HepG2 (cell line): Measurements from ENCODE around the gene DOCK3. TPM values are rescaled to one million over a fixed set of nuclear protein-coding genes. Genes with fewer than 3 reads are reported as not detected.

Experiments
- ATAC-seq: fragments of 200-7000 bp; cut with Tn5 transposase; 3 replicates; pipeline ENCODE4 v1.9.1; 2020; ENCODE audit warnings: mild to moderate bottlenecking, moderate library complexity
- BruUV-seq: library from RNA; stranded (reverse); fragments of 400-500 nt; replicated peaks from 2 replicates; lab custom pipeline; 2021; lab: Mats Ljungman, UMichigan
- CTCF ChIA-PET: fragments of 300-600 bp; formaldehyde crosslinking; extraction: SDS; loops from one replicate; lab custom pipeline; 2021; ENCODE audit warnings: low total read pairs, inconsistent platforms, low intra/inter-chr PET ratio; lab: Yijun Ruan, JAX
- POLR2A ChIA-PET: fragments of 350-600 bp; sonication (Branson Sonifier 250); formaldehyde crosslinking; loops from one replicate; lab custom pipeline; 2020; ENCODE audit warnings: antibody characterized with exemption, inconsistent platforms; lab: Yijun Ruan, JAX
- DNase-seq: peaks from one replicate; pipeline ENCODE4 v3.0.0-alpha.2; 2015; ENCODE audit warnings: low spot score
- FAIRE-seq: peaks from 3 replicates; lab custom pipeline; 2011; peaks lifted over from hg19 to GRCh38; lab: Jason Lieb, UNC
- H2AFZ ChIP-seq: one replicate; pipeline ENCODE4 v1.6.1; 2011; ENCODE audit warnings: low read length, inconsistent platforms
- H3K27ac ChIP-seq: fragments of 300-600 bp; 3 replicates; pipeline ENCODE4 v1.8.0; 2011; ENCODE audit warnings: mixed run types, mild to moderate bottlenecking, mixed read lengths, low read length, inconsistent platforms; ENCODE audit not compliant: insufficient read depth; ENCODE audit errors: extremely low read length
- H3K27me3 ChIP-seq, 2 experiments: fragments of 200-600 bp in 1 of 2; 2 replicates in 1 of 2; 3 replicates in 1 of 2; pipeline versions ENCODE4 v1.6.0 to v1.8.0; 2011; ENCODE audit warnings: low read length in 2 of 2, mild to moderate bottlenecking in 2 of 2, moderate library complexity in 2 of 2, inconsistent platforms in 1 of 2; ENCODE audit not compliant: insufficient read depth in 2 of 2, control insufficient read depth in 1 of 2
- H3K36me3 ChIP-seq, 2 experiments: fragments of 200-600 bp in 1 of 2; replicated peaks in 1 of 2; 2 replicates in 1 of 2; 3 replicates in 1 of 2; pipeline versions ENCODE4 v1.5.1 to v1.8.0; 2011; ENCODE audit warnings: low read length in 2 of 2, inconsistent platforms in 1 of 2; ENCODE audit not compliant: insufficient read depth in 2 of 2, control insufficient read depth in 1 of 2
- H3K4me1 ChIP-seq: 2 replicates; pipeline ENCODE4 v1.5.1; 2012; ENCODE audit warnings: low read length, inconsistent platforms; ENCODE audit not compliant: insufficient read depth
- H3K4me2 ChIP-seq: 2 replicates; pipeline ENCODE4 v1.6.0; 2011; ENCODE audit warnings: low read depth, low read length, inconsistent platforms
- H3K4me3 ChIP-seq, 3 experiments: fragments of 200-600 bp in 1 of 3; sonication (generic), shearing (Covaris generic) in 1 of 3; replicated peaks in 1 of 3; 2 replicates each; pipeline ENCODE4 v1.5.1; 2011 to 2016; ENCODE audit warnings: low read length in 3 of 3, inconsistent platforms in 2 of 3, low read depth in 2 of 3, mild to moderate bottlenecking in 2 of 3, control low read depth in 1 of 3, mixed read lengths in 1 of 3; ENCODE audit not compliant: insufficient read depth in 1 of 3
- H3K79me2 ChIP-seq: one replicate; pipeline ENCODE4 v1.6.1; 2011; ENCODE audit warnings: low read length, inconsistent platforms; ENCODE audit not compliant: insufficient read depth
- H3K9ac ChIP-seq: 2 replicates; pipeline ENCODE4 v1.6.0; 2011; ENCODE audit warnings: mild to moderate bottlenecking, low read depth, low read length, inconsistent platforms; ENCODE audit not compliant: insufficient read depth
- H3K9me3 ChIP-seq: 2 replicates; pipeline ENCODE4 v1.5.1; 2012; ENCODE audit warnings: mild to moderate bottlenecking, low read length
- H4K20me1 ChIP-seq: 2 replicates; pipeline ENCODE4 v1.6.0; 2011; ENCODE audit warnings: inconsistent platforms, mild to moderate bottlenecking, low read length, moderate library complexity; ENCODE audit not compliant: insufficient read depth
- CENPT ChIP-seq: sonication (generic); formaldehyde crosslinking; IDR thresholded peaks from 2 replicates; pipeline ENCODE4 v1.8.0; 2022; ENCODE audit warnings: low read depth, mild to moderate bottlenecking, moderate library complexity, missing genetic modification reagents
- GABPA ChIP-seq, 2 experiments: IDR thresholded peaks; 2 replicates each; pipeline ENCODE4 v1.6.1; 2011 to 2016; ENCODE audit warnings: low read depth in 2 of 2, low read length in 1 of 2, missing biosample characterization in 1 of 2, missing genetic modification characterization in 1 of 2
- HMG20B ChIP-seq: conservative IDR thresholded peaks from 2 replicates; pipeline ENCODE4 v1.6.1; 2016; ENCODE audit warnings: missing genetic modification reagents, missing compliant biosample characterization
- SP2 ChIP-seq: sonication (generic); formaldehyde crosslinking; IDR thresholded peaks from 2 replicates; pipeline ENCODE4 v1.5.1; 2020; ENCODE audit warnings: mild to moderate bottlenecking, missing genetic modification reagents
- THAP11 ChIP-seq: IDR thresholded peaks from 2 replicates; pipeline ENCODE4 v1.6.1; 2016; ENCODE audit warnings: missing biosample characterization, missing genetic modification reagents
- TP53 ChIP-seq: sonication (generic); formaldehyde crosslinking; conservative IDR thresholded peaks from 2 replicates; pipeline ENCODE4 v1.4.0; 2020; ENCODE audit warnings: missing genetic modification reagents
- ZBTB38 ChIP-seq: sonication (generic); formaldehyde crosslinking; IDR thresholded peaks from 2 replicates; pipeline ENCODE4 v1.5.1; 2020; ENCODE audit warnings: mild to moderate bottlenecking, missing genetic modification reagents
- ZNF30 ChIP-seq: sonication (generic); formaldehyde crosslinking; IDR thresholded peaks from 2 replicates; pipeline ENCODE4 v1.5.0; 2020; ENCODE audit warnings: mild to moderate bottlenecking, missing genetic modification reagents
- ZNF430 ChIP-seq: sonication (generic); formaldehyde crosslinking; IDR thresholded peaks from 2 replicates; pipeline ENCODE4 v1.9.0; 2021; ENCODE audit warnings: mild to moderate bottlenecking, missing genetic modification reagents
- ZNF724P ChIP-seq: sonication (generic); formaldehyde crosslinking; IDR thresholded peaks from 2 replicates; pipeline ENCODE4 v1.8.0; 2022; ENCODE audit warnings: missing genetic modification reagents, borderline replicate concordance
- WGBS: methylation state at CpG from one replicate; pipeline ENCODE4 v1.1.6; 2017; ENCODE audit warnings: low lambda C conversion rate; 5-methylcytosine and 5-hydroxymethylcytosine counted together
- in situ Hi-C: cut with HindIII; loops from 2 replicates; pipeline ENCODE4 v1.10.0; 2017; ENCODE audit warnings: low pct_unique_long_range_greater_than_20kb; ENCODE audit not compliant: extremely low pct_ligation_motif_present
- intact Hi-C: fragments of 100-400 bp; cut with micrococcal nuclease; formaldehyde crosslinking; loops from one replicate; pipeline ENCODE4 v1.10.0; 2022; ENCODE audit not compliant: unreplicated experiment
- polyA plus RNA-seq, 8 experiments: library from polyadenylated mRNA; depleted of rRNA in 3 of 8; stranded (reverse) in 7 of 8; unstranded in 1 of 8; fragments of >200 nt; fragmentation: Illumina TruSeq in 4 of 8; extraction: Trizol in 4 of 8; gene quantifications; 2 replicates each; pipeline versions ENCODE4 v1.2.1 to v1.2.3, GENCODE V29; 2011 to 2016; ENCODE audit warnings: low read depth in 4 of 8, missing spikeins in 1 of 8, mixed read lengths in 1 of 8; ENCODE audit not compliant: insufficient read depth in 1 of 8
- total RNA-seq, 5 experiments: library from RNA; depleted of rRNA; stranded (reverse); fragments of >200 nt; fragmentation: Illumina TruSeq; extraction: Trizol; gene quantifications; 2 replicates each; pipeline ENCODE4 v1.2.3, GENCODE V29; 2016; ENCODE audit warnings: low read depth in 1 of 5
- TF ChIP-seq, protein P1 (sequence below): sonication (generic); formaldehyde crosslinking; IDR thresholded peaks from 2 replicates; pipeline ENCODE4 v1.8.1; 2023; ENCODE audit warnings: missing genetic modification reagents, mild to moderate bottlenecking, borderline replicate concordance
- TF ChIP-seq, protein P2 (sequence below): sonication (generic); formaldehyde crosslinking; IDR thresholded peaks from 2 replicates; pipeline ENCODE4 v1.4.0; 2020; ENCODE audit warnings: missing genetic modification reagents
- TF ChIP-seq, protein P3 (sequence below): sonication (generic); formaldehyde crosslinking; IDR thresholded peaks from 2 replicates; pipeline ENCODE4 v1.5.1; 2020; ENCODE audit warnings: mild to moderate bottlenecking, missing genetic modification reagents, moderate library complexity
- TF ChIP-seq, protein P4 (sequence below): IDR thresholded peaks from 2 replicates; pipeline ENCODE4 v1.6.1; 2016; ENCODE audit warnings: low read depth, missing genetic modification reagents, missing compliant biosample characterization

Gene DOCK3
- total and polyA plus RNA-seq, 2 of the 13 experiments (the other 11 are each of a cell fraction or from before 2014, with no cell fraction given), result not detected

DNA sequence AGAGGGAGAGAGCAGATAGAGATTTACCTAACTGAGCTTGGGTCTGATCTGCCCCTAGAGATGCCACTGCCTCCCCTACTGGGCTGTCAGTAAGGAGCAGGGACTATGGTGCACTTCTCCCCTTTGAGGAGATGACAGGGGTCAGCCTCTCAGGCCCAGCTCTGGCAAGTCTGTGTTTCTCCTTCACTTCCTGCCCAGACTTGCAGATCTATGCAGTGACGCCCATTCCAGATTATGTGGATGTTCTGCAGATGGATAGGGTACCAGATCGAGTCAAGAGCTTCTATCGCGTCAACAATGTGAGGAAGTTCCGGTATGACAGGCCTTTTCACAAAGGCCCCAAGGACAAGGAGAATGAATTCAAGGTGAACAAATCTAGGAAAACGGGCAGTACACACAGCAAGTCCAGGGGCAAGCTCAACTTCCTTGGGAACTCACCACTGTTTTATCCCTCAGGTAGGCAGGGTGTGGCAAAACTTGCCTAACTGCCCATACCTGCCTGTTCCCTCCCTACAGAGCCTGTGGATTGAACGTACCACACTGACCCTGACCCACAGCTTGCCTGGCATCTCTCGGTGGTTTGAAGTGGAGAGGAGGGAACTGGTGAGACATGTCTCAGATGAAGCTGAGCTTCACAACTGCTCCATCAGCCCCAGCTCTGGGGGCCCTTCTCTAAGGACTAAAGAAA, 681.3 kb downstream of the DOCK3 start (continued):
- TF ChIP-seq, protein P1, sequence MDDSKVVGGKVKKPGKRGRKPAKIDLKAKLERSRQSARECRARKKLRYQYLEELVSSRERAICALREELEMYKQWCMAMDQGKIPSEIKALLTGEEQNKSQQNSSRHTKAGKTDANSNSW (CRISPR knock-in tag), result no peak
- TF ChIP-seq, protein P2, sequence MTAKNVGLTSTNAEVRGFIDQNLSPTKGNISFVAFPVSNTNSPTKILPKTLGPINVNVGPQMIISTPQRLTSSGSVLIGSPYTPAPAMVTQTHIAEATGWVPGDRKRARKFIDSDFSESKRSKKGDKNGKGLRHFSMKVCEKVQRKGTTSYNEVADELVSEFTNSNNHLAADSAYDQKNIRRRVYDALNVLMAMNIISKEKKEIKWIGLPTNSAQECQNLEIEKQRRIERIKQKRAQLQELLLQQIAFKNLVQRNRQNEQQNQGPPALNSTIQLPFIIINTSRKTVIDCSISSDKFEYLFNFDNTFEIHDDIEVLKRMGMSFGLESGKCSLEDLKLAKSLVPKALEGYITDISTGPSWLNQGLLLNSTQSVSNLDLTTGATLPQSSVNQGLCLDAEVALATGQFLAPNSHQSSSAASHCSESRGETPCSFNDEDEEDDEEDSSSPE, result no peak

DNA sequence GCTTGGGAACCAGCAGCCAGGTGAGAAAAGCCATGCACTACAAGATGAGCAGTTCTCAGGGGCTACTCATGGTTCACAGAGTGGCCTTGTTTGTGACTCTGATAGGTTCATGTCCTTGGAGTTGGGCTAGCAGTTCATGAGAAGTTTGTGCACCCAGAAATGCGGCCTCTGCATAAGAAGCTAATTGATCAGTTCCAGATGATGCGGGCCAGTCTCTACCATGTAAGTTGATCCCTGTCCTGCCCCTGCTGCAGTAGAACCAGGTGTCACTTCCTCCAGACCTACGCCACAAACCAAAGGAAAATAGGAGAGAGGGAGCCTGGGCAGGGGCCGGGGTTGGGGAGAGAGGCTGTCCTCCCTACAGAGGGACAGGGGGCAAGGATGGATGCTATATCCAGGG, 683.1 kb downstream of the DOCK3 start:
- in situ Hi-C loops, result no loop called here
- ChIA-PET CTCF (no interaction called here), POLR2A (no interaction called here)
- no peak for FAIRE-seq
- Histone ChIP-seq H3K36me3 (no peaks in the 10 kb centered on the region), H3K4me1 (no peaks in the 10 kb centered on the region), H3K4me3 (no peak overlapping the region), H3K27me3 (peaks cover 2 to 25% of the 10 kb centered on the region in 2 experiments; a peak in 4 of 5 replicates), H2AFZ (no peak overlapping the region), H3K27ac (no peak overlapping the region), H3K9ac (no peak overlapping the region), H3K79me2 (no peaks in the 10 kb centered on the region), H4K20me1 (no peaks in the 10 kb centered on the region), H3K9me3 (no peaks in the 10 kb centered on the region), H3K4me2 (no peak overlapping the region)
- no peak for TF ChIP-seq CENPT (CRISPR knock-in tag)
- TF ChIP-seq TP53, result no peak
- TF ChIP-seq ZNF430, result no peak
- TF ChIP-seq HMG20B, result no peak
- TF ChIP-seq GABPA (IDR thresholded peaks at IDR 0.05; ENCODE audit: low read depth, low read length), result no peak
- TF ChIP-seq GABPA (CRISPR knock-in tag; IDR thresholded peaks at IDR 0.05; ENCODE audit: low read depth), result no peak
- no peak for TF ChIP-seq THAP11 (CRISPR knock-in tag)
- TF ChIP-seq, protein P3, sequence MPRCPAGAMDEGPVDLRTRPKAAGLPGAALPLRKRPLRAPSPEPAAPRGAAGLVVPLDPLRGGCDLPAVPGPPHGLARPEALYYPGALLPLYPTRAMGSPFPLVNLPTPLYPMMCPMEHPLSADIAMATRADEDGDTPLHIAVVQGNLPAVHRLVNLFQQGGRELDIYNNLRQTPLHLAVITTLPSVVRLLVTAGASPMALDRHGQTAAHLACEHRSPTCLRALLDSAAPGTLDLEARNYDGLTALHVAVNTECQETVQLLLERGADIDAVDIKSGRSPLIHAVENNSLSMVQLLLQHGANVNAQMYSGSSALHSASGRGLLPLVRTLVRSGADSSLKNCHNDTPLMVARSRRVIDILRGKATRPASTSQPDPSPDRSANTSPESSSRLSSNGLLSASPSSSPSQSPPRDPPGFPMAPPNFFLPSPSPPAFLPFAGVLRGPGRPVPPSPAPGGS (CRISPR knock-in tag), result no peak
- no peak for TF ChIP-seq ZBTB38 (CRISPR knock-in tag)
- no peak for TF ChIP-seq ZNF30
- no peak for TF ChIP-seq SP2 (CRISPR knock-in tag)
- TF ChIP-seq, protein P4, sequence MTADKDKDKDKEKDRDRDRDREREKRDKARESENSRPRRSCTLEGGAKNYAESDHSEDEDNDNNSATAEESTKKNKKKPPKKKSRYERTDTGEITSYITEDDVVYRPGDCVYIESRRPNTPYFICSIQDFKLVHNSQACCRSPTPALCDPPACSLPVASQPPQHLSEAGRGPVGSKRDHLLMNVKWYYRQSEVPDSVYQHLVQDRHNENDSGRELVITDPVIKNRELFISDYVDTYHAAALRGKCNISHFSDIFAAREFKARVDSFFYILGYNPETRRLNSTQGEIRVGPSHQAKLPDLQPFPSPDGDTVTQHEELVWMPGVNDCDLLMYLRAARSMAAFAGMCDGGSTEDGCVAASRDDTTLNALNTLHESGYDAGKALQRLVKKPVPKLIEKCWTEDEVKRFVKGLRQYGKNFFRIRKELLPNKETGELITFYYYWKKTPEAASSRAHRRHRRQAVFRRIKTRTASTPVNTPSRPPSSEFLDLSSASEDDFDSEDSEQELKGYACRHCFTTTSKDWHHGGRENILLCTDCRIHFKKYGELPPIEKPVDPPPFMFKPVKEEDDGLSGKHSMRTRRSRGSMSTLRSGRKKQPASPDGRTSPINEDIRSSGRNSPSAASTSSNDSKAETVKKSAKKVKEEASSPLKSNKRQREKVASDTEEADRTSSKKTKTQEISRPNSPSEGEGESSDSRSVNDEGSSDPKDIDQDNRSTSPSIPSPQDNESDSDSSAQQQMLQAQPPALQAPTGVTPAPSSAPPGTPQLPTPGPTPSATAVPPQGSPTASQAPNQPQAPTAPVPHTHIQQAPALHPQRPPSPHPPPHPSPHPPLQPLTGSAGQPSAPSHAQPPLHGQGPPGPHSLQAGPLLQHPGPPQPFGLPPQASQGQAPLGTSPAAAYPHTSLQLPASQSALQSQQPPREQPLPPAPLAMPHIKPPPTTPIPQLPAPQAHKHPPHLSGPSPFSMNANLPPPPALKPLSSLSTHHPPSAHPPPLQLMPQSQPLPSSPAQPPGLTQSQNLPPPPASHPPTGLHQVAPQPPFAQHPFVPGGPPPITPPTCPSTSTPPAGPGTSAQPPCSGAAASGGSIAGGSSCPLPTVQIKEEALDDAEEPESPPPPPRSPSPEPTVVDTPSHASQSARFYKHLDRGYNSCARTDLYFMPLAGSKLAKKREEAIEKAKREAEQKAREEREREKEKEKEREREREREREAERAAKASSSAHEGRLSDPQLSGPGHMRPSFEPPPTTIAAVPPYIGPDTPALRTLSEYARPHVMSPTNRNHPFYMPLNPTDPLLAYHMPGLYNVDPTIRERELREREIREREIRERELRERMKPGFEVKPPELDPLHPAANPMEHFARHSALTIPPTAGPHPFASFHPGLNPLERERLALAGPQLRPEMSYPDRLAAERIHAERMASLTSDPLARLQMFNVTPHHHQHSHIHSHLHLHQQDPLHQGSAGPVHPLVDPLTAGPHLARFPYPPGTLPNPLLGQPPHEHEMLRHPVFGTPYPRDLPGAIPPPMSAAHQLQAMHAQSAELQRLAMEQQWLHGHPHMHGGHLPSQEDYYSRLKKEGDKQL (CRISPR knock-in tag), result no peak
- no peak for TF ChIP-seq ZNF724P
- ATAC-seq, result no peak
- no TSS peak for BruUV-seq
- 0% methylated on average over 4 of the region's 4 CpGs for WGBS
- intact Hi-C loops, result no loop called here
- no peak for DNase-seq
